Tibial nerve (tissue), 4 donors: ENCODE results near the gene FXYD6. TPM values are rescaled to one million over a fixed set of nuclear protein-coding genes. Genes with fewer than 3 reads are reported as not detected.
A peak's percentile ranks its signal among the peaks of the same experiment; 100 is the strongest.

ENCODE experiments used
- DNase-seq, 2 donors: peaks; one replicate each; pipeline ENCODE4 v3.0.0-alpha.2; 2019; ENCODE audit warnings: low spot score in 2 of 2
- H3K27ac ChIP-seq, 4 donors: fragments of 200-600 bp; sonication (generic) in 3 of 4; one replicate each; pipeline ENCODE4 v1.5.1; 2017 to 2019; ENCODE audit warnings: mild to moderate bottlenecking in 1 of 4
- H3K27me3 ChIP-seq, 2 donors: fragments of 200-600 bp; sonication (generic) in 1 of 2; one replicate each; pipeline versions ENCODE4 v1.5.1 to v1.6.0; 2017 to 2019
- H3K36me3 ChIP-seq, 3 donors: fragments of 200-600 bp; sonication (generic); one replicate each; pipeline ENCODE4 v1.5.1; 2018 to 2019
- H3K4me1 ChIP-seq, 4 donors: fragments of 200-600 bp; sonication (generic) in 3 of 4; one replicate each; pipeline ENCODE4 v1.5.1; 2017 to 2019
- H3K4me3 ChIP-seq, 4 donors: fragments of 200-600 bp; sonication (generic) in 3 of 4; one replicate each; pipeline ENCODE4 v1.5.1; 2017 to 2019; ENCODE audit warnings: mild to moderate bottlenecking in 1 of 4, moderate library complexity in 1 of 4
- H3K9me3 ChIP-seq, 4 donors: fragments of 200-600 bp; sonication (generic) in 3 of 4; one replicate each; pipeline ENCODE4 v1.5.1; 2017 to 2019
- CTCF ChIP-seq, 5 experiments: fragments of 200-600 bp in 3 of 5; fragments of 450-650 bp in 2 of 5; sonication (generic) in 3 of 5; IDR thresholded peaks; one replicate each; pipeline ENCODE4 v1.5.1; 2016 to 2019; ENCODE audit warnings: antibody characterized with exemption in 5 of 5, mild to moderate bottlenecking in 3 of 5, moderate library complexity in 2 of 5
- EP300 ChIP-seq, 2 donors: sonication (generic); formaldehyde crosslinking; IDR thresholded peaks; one replicate each; pipeline ENCODE4 v1.6.1; 2017; ENCODE audit warnings: antibody characterized with exemption in 2 of 2, mild to moderate bottlenecking in 1 of 2
- POLR2A ChIP-seq, 2 donors: fragments of 450-650 bp; IDR thresholded peaks; one replicate each; pipeline ENCODE4 v1.6.1; 2017; ENCODE audit warnings: antibody characterized with exemption in 2 of 2, mild to moderate bottlenecking in 2 of 2, moderate library complexity in 2 of 2
- WGBS, 2 donors: methylation state at CpG; one replicate each; pipeline ENCODE4 v1.1.5; 2018; 5-methylcytosine and 5-hydroxymethylcytosine counted together
- total RNA-seq, 4 donors: library from RNA; depleted of rRNA; stranded (reverse); fragments of >200 nt; gene quantifications; one replicate each; pipeline ENCODE4 v1.1.0, GENCODE V29; 2016

The FXYD6 gene
- total RNA-seq, 4 donors from 2014 or later = 29.4 to 74.1 (median 65.7) TPM

GRCh38 chr11:117862753-117863152, 13.7 kb downstream of the FXYD6 start:
- no peak for DNase-seq
- H3K4me3 ChIP-seq = no peak overlapping the region
- WGBS, 2 donors = 83 to 93% methylated on average over 1 of the region's 1 CpG
- H3K9me3 ChIP-seq = no peaks in the 10 kb centered on the region
- no peaks in the 10 kb centered on the region for H3K27me3 ChIP-seq
- TF ChIP-seq CTCF (IDR thresholded peaks at IDR 0.05) (no peak), EP300 (IDR thresholded peaks at IDR 0.05) (no peak), POLR2A (IDR thresholded peaks at IDR 0.05) (no peak)
- H3K27ac ChIP-seq = peak overlapping the region in 2 of 4 donors; percentile 16 to 66
- H3K4me1 ChIP-seq = peaks cover 0 to 10% (median 3%) of the 10 kb centered on the region in 4 donors
- no peaks in the 10 kb centered on the region for H3K36me3 ChIP-seq

- 50% methylated on average over 11 to 12 of the region's 12 CpGs for WGBS, 2 donors
- peak overlapping the region; percentile 16 to 66 (median 19) for H3K27ac ChIP-seq
- no peaks in the 10 kb centered on the region for H3K36me3 ChIP-seq
- TF ChIP-seq EP300 (IDR thresholded peaks at IDR 0.05) = no peak
- no peak for TF ChIP-seq CTCF (IDR thresholded peaks at IDR 0.05)
- TF ChIP-seq POLR2A (IDR thresholded peaks at IDR 0.05) = no peak
- no peak for DNase-seq
- H3K27me3 ChIP-seq = no peaks in the 10 kb centered on the region
- no peaks in the 10 kb centered on the region for H3K9me3 ChIP-seq
- peaks cover 0 to 10% (median 3%) of the 10 kb centered on the region in 4 donors for H3K4me1 ChIP-seq
- no peak overlapping the region for H3K4me3 ChIP-seq
These were observed 14.3 kb downstream of the FXYD6 start for GRCh38 chr11:117862019-117862725.

GRCh38 chr11:117861151-117862018, 15.1 kb downstream of the FXYD6 start:
- no peak for DNase-seq
- WGBS, 2 donors = 35 to 40% methylated on average over 13 of the region's 13 CpGs
- no peaks in the 10 kb centered on the region for H3K36me3 ChIP-seq
- no peak for TF ChIP-seq EP300 (IDR thresholded peaks at IDR 0.05)
- no peaks in the 10 kb centered on the region for H3K9me3 ChIP-seq
- no peaks in the 10 kb centered on the region for H3K27me3 ChIP-seq
- H3K27ac ChIP-seq = peak overlapping the region in 3 of 4 donors; percentile 16 to 66 (median 19)
- peaks cover 0 to 10% (median 3%) of the 10 kb centered on the region in 4 donors for H3K4me1 ChIP-seq
- H3K4me3 ChIP-seq = no peak overlapping the region

- no peak overlapping the region for H3K27ac ChIP-seq
- no peak for DNase-seq
- WGBS, 2 donors = 82 to 85% methylated on average over 6 of the region's 6 CpGs
- no peaks in the 10 kb centered on the region for H3K36me3 ChIP-seq
- H3K4me1 ChIP-seq = peaks cover 0 to 10% (median 3%) of the 10 kb centered on the region in 4 donors
- H3K9me3 ChIP-seq = no peaks in the 10 kb centered on the region
- H3K27me3 ChIP-seq = no peaks in the 10 kb centered on the region
- H3K4me3 ChIP-seq = no peak overlapping the region
- no peak for TF ChIP-seq EP300 (IDR thresholded peaks at IDR 0.05)
- no peak for TF ChIP-seq POLR2A (IDR thresholded peaks at IDR 0.05)
- no peak for TF ChIP-seq CTCF (IDR thresholded peaks at IDR 0.05)
These were observed 16.3 kb downstream of the FXYD6 start for GRCh38 chr11:117860139-117860538.

GRCh38 chr11:117859488-117860112, 16.9 kb downstream of the FXYD6 start:
- H3K9me3 ChIP-seq = no peaks in the 10 kb centered on the region
- H3K4me1 ChIP-seq = peaks cover 0 to 10% (median 3%) of the 10 kb centered on the region in 4 donors
- H3K27ac ChIP-seq = no peak overlapping the region
- TF ChIP-seq POLR2A (IDR thresholded peaks at IDR 0.05) (no peak), CTCF (IDR thresholded peaks at IDR 0.05) (no peak), EP300 (IDR thresholded peaks at IDR 0.05) (no peak)
- no peak overlapping the region for H3K4me3 ChIP-seq
- DNase-seq = no peak
- H3K27me3 ChIP-seq = no peaks in the 10 kb centered on the region
- WGBS, 2 donors = 82 to 85% methylated on average over 9 of the region's 9 CpGs
- H3K36me3 ChIP-seq = no peaks in the 10 kb centered on the region
